ENCODE results near the gene NELFA.

DNA sequence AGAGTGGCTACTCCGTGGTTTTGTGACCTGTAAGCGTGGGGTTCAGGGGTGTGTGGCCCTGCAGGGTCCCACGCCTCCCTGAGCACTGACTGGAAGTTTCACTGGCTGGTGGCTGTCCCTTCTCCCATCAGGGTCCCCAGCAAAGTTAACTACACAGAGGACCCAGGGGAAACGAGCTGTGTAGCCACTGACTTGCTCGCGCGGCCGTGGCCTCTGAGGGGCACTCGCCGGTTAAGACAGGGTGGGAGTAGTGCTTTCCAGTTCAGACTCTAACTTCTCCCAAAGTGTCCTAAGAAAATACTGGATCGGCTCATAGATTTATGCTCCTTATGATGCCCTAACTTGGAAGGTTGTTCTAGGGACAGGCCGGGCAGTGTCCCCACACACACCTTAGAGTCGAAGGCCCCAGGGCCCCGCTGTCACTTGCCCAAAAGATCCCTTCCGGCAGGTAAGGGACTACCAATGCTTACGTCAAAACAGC lies 28.2 kb downstream of the NELFA start:
- TF ChIP-seq, protein P1, sequence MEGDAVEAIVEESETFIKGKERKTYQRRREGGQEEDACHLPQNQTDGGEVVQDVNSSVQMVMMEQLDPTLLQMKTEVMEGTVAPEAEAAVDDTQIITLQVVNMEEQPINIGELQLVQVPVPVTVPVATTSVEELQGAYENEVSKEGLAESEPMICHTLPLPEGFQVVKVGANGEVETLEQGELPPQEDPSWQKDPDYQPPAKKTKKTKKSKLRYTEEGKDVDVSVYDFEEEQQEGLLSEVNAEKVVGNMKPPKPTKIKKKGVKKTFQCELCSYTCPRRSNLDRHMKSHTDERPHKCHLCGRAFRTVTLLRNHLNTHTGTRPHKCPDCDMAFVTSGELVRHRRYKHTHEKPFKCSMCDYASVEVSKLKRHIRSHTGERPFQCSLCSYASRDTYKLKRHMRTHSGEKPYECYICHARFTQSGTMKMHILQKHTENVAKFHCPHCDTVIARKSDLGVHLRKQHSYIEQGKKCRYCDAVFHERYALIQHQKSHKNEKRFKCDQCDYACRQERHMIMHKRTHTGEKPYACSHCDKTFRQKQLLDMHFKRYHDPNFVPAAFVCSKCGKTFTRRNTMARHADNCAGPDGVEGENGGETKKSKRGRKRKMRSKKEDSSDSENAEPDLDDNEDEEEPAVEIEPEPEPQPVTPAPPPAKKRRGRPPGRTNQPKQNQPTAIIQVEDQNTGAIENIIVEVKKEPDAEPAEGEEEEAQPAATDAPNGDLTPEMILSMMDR (IDR thresholded peaks at IDR 0.05; ENCODE audit: insufficient read depth, low read length, poor library complexity, severe bottlenecking), result no peak
- TF ChIP-seq EZH2phosphoT487 (conservative IDR thresholded peaks at IDR 0.05; ENCODE audit: low read length), result no peak

Measured in SU-DHL-6 (cell line).